AG08395 (cell line): ENCODE data around the gene RNF166.
"Not testable (repeated sequence)": the region's sequence is repeated elsewhere in the genome, so short reads cannot be mapped to it uniquely, and the experiment has no call there.

ENCODE experiments used
- DNase-seq: peaks from one replicate; pipeline ENCODE4 v3.0.0; 2012; ENCODE audit warnings: mixed read lengths, low spot score

The RNF166 gene

GRCh38 chr16:88673716-88674379 is 32.4 kb downstream of the RNF166 start:
- DNase-seq: no peak

DNA sequence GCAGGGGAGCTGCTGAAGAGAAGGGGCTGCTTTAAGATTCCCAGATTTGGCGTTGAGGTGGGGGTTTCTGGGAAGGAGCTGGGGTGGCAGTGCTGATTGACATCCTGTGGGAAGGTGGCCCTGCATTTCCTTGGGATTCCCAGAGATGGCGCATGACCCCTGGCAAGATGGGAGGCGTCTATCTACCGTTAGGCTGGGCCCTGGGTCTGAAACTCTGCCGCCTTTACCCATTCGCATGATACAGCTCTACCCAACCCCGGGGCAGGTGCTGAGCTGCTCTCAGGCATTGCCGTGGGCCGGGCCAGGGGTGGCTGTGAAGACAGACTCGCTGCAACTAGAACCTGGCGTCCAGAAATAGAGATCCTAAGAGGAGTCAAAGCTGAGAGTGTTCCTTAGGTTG is 33.4 kb downstream of the RNF166 start:
- no peak for DNase-seq

- no peak for DNase-seq
Observed at GRCh38 chr16:88671806-88672205, 34.4 kb downstream of the RNF166 start.

DNA sequence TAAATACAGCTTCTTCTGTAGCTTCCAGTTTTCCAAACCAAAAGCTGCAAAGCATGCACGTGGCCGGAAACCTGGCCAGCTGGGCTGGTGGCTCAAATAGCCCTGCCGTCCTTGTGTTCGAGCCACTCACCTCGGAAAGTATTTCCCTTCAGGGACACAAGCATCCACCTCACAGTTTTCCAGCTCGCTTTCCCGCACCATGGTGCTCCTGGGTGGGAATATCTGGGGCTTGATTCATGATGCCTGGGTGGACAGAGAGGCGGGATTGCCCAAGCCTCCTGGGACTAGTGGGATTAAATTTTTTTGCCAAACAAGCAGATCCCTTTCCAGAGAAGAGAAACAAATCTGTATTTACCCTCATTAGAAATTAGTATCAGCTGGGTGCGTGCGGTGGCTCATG is 36.2 kb downstream of the RNF166 start:
- DNase-seq: no peak

DNA sequence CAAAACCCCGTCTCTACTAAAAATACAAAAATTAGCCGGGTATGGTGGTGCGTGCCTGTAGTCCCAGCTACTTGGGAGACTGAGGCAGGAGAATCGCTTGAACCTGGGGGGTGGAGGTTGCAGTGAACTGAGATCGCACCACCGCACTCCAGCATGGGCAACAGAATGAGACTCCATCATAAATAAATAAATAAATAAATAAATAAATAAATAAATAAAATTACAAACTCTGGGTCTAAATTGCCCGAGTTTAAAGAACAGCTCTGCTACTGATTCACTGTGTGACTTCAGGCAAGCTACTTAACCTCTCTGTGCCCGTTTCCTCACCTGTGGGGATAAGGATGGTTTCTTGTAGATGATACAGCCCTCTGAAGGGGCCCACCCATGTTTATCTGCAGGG is 36.7 kb downstream of the RNF166 start:
- not testable (repeated sequence) for DNase-seq

DNA sequence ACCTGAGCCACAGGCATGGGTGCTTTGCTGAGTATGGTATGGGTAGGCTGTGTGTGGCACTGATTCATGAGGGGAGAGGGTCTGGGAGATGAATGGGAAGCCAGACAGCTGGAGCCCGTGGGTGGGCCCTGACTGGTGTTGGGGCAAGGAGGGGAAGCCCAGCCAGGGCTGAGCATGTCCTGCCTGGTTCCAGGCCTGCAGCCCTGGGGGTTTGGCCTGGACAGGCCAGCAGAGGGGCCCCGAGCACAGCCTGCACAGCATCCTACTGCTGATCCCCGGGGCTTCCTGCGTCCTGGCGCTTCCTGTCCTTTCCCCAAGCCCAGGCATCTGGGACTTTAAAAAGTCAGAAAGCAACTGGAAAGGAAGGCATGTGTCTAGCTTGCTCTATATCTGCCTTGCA is 38.7 kb downstream of the RNF166 start:
- DNase-seq: no peak

GRCh38 chr16:88665570-88665969 is 40.6 kb downstream of the RNF166 start:
- DNase-seq: no peak

GRCh38 chr16:88665148-88665547 is 41.1 kb downstream of the RNF166 start:
- no peak for DNase-seq

GRCh38 chr16:88662843-88663606 is 43.2 kb downstream of the RNF166 start, which contains the start of gene MVD:
Gene MVD, minus strand, starts transcription at chr16:88663091. Its CDS starts 11 bp downstream, at chr16:88663080.
- peak; percentile 100 for DNase-seq

- no peak for DNase-seq
Observed at GRCh38 chr16:88662222-88662842, 43.9 kb downstream of the RNF166 start.

- no peak for DNase-seq
Observed at GRCh38 chr16:88661468-88661867, 44.7 kb downstream of the RNF166 start.

DNA sequence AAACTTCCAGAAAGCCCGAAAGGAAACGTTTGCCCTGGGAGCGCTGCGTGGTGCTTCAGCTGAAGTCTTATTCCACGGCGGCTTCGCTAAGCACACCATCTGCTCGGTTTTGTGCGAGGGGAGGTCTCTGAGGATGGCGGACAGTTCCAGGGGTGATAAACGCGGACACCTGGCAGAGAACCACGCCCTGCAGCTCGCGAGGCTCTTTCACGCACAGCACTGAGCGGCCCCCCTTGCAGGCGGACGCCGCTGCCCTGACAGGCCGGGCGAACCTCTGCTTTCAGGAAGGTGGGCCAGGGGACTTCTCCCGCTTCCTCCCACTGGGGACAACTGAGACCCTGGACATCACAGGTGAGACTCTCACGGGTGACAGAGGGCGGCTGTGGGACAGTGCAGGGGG is 47.0 kb downstream of the RNF166 start:
- no peak for DNase-seq

- DNase-seq: no peak
Observed at GRCh38 chr16:88658714-88659113, 47.5 kb downstream of the RNF166 start.

DNA sequence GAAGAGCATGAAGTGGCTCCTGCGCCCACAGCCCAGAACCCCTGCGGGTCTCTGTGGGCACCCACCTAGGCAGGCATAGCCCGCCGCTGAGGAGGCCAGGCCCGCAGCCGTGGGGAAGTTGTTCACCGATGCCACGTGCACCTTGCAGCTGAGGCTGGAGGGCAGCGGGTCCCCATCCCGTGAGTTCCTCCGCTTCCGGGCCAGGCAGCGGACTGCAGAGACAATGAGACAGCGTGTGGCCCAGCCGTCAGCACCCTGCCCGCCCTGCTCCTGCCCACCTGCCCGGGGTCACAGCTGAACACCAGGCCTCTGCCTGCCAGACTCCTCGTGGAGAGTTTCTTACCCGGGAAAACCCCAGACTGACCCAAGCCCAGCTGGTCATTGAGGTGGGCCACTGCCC is 48.8 kb downstream of the RNF166 start:
- DNase-seq: no peak

DNA sequence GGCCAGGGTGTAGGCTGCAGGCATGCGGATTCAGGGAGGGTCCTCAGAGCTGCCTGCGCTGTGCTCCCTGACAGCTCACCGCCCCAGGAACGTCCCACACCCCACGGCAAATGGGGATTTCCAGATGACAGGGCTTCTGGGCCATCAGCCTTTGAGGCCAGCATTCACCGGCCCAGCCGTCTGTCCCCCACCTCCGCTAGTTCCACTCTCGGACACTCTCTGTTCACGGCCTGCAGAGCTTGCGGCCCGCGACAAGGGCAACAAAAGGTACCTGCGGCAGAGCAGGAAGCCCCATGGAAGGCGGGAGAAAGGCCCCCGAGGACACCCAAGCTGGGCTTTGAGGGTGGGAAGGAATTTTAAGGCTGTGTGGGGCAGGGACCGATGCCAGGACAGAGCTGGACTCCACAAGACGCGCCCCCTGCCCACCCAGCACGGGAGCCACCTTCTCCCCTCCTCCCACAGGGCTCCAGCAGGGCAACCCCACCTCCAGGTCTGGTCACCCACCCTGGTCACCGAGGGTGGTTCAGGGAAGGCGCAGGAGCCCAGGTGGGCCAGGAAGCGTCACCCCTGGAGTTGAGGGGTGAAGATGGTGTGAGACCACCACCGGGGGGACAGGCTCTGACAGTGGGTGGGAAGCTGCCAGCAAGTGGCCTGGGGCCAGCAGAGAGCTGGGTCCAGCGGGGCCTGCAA is 49.8 kb downstream of the RNF166 start:
- no peak for DNase-seq

DNA sequence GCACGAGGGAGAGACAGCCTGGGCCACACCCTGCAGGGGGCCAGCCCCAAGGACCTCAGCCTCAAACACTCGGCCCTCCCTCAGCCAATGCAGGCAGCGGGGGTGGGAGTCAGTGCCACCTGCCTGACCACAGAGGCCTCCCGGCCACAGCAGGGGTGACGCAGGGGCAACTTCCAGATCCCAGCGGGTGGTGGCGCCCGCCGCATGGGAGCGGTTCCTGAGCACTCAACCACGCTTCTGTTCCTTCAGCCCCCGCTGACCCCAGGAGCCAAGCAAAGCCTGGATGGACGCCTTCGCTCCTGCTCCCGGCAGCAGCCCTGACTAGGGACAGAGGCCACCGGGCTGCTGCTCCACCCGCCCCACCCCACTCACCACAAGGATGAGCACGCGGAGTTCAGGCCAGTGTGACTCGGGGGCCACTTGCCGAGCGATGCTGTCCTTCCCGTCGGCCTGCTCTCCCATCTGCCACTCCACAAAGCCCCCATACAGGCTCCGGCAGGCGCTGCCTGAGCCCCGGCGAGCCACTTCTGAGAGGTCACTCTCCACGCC is 50.4 kb downstream of the RNF166 start:
- no peak for DNase-seq

DNA sequence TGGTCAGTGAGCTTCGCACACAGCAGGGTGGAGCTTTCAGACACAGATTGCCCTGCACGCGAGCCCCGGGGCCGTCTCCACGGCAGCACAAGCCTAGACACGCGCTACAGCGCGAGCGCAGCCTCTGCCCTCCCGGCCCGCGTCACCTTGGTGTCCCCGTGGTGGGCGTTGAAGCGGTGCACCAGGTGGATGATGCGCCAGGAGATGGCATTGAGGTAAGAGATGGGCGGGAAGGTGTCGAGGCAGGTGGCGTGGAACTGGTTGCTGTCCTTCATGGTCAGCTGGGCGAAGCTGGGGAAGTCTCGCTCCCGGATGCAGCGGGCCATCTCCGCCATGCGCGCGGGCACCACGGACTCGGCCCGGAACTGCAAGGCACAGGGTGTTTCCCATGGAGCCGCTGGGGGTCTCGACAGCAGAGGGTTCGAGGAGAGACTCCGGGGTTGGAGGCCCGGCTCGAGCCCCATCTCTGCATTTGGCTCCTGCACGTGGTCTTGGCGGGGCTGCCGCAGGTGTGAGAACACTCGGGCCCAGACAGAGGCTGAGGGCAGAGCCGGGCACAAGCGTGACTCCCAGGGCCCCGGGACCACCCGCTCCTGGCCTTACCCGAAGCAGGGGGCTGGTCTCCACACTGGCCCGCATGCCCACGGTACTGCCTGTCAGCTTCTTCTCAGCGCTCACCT is 51.0 kb downstream of the RNF166 start:
- no peak for DNase-seq

DNA sequence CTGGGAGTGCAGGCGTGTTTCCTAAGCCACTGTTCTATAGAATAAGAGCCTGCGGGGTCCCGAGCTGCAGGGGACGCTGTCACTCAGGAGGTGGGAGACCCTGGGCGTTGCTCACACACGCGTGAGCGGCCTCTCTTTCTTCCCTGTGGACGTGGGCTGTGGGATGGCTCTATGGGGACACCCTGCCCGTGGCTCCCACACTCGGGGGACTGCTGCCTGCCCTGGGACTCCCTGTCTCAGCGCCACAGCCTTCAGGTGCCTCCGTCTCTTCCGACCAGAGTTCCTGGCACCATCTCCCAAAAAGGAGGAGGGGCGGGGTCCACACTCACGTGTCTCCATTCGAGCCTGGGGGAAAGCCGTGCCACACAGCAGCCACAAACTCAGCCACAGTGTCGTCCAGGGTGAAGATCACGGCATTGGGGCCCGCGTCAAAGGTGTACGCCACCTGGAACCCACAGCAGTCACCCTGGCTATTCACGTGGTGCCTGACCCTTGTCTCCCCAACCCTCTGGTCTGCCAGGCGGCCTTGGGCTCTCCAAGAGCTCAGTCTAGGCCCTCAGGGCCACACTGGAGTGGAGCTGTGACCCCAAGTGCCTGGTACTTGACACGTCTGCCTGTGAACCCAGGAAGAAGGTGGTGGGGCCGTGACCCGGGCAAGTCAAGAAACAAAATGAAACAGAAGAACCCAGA is 51.7 kb downstream of the RNF166 start:
- no peak for DNase-seq

GRCh38 chr16:88653596-88654362 is 52.4 kb downstream of the RNF166 start:
- DNase-seq: no peak

DNA sequence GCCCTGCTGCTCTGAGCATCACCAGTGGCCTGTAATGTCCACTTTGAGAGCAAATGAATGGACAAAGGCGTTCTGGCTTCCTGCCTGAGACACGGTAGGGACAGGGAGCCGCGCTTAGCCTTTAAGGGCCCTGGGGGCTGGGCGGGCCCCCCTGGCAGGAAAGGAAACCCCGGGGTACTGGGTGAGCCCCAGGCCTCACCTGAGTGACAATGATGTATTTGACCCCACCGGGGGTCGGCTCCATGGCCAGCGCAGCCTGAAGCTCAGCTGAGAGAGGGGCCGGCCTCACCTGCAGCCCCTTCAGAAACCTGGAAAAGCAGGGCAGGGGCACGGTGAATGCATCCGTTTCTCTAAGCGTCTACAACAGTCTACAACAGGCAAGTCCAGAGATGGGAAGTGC is 53.1 kb downstream of the RNF166 start:
- DNase-seq: no peak

- DNase-seq: no peak
Observed at GRCh38 chr16:88652762-88653063, 53.5 kb downstream of the RNF166 start.
